GM04504 (cell line): ENCODE data around the gene CBFA2T3.
"Not testable (repeated sequence)": the region's sequence is repeated elsewhere in the genome, so short reads cannot be mapped to it uniquely, and the experiment has no call there.

ENCODE experiments used
- DNase-seq: peaks from one replicate; pipeline ENCODE4 v3.0.0-alpha.2; 2012; ENCODE audit warnings: low read depth

The CBFA2T3 gene

DNA sequence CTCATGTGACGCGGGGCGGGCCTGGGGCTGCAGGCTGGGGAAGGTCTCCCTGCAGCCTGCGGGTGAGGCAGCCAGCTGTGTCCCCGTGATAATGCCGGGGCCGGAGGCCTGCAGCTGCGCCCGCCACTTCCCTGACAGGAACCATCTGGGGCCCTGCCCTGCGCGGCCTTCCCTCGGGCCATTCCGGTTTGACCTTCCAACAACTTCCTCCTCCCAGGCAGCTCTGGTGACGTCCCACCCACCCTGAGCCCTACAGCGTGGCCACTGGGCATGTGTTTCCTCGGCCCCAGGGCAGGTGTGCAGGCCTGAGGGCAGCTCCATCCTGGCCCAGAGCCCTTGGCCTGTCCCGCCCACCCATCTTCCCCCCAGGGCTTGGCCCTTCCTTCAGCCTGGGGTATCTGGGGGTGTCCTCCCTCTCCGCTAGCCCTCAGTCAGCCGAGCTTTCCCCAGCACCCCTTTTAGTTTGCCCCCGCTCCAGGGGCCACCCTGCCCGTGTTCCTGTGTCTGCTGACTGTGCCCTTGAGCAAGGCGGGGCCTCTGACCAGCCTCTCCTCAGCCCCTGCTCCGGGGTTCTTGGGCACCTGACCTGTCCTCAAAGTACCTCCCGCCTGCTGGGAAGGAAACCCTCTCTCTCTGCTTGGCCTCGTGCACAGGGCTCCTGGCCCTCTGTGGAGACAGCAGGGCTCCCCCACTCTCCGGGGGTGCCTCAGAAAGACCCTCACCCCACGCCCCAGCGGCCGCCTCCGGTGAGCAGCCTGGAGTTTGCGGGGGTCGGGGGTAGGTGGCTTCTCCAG lies at the start of gene CBFA2T3:
Gene CBFA2T3 (minus strand): TSS at position 190 of the 794 bp plus-strand sequence. CDS start 400 bp downstream, outside the sequence.
- DNase-seq, result peak; percentile 1

DNA sequence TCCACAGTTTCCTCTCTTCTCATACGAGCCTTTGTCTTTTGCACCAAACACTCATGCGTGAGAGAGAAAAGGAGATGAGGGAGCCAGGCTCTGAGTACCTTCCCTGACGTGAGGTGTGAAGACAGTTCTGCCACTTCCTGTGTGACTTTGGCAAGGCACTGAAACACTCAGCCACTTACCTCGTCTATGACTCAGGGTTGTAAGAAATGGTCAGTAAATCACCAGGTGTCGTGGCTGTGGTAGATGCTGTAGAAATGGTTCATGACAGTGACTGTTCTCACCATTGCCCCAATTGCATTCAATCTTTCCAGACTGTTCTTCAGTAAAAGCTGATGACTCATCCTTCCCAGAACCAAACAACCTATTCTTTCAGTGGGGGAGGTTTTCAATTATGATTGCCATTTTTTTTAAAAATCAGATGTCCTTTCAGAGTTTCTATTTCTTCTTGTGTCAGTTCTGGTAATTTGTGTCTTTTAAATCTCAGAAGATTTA lies 49.2 kb upstream of the CBFA2T3 start:
- DNase-seq, result no peak

DNA sequence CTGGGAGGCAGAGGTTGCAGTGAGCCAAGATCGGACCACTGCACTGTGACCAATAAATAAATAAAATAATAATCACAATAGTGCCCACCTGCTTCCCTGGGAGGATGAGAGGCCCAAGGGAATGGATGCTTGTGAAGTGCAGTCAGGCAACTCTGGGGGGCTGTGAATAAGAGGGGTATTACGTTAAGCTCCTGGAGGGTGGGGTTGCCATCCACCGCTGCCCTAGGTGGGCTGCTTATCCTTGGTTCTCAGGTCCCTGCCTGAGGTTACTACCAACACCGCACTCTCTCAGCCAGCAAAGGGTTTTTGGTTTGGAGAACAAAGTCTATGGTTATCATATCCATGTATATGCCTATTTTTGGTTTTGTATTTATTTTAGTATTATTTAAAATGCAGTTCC lies 48.6 kb upstream of the CBFA2T3 start:
- no peak for DNase-seq

DNA sequence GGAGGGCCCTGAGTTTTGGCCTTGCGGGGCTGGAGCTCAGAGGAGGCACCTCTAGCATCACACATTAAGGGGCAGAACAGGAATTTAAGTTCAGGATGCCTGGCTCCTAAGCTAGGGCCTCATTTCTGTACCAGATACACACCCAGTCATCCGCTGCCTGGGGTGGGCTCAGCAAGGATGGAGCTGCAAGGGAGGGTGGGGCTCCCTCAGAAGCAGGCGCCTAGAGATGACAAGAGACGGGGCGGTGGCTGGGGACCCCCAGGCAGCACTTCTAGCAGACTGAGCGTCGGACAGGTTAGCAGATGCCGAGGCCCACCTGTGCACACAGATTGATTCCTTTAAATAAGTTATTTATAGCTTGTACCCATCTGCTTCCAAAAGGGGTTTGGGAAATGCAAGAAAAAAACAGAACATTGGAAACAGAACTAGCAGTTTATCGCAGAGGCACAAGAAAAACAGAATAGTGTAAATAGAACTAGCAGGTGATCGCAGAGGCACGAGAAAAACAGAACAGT lies 47.6 kb upstream of the CBFA2T3 start:
- DNase-seq, result no peak

DNA sequence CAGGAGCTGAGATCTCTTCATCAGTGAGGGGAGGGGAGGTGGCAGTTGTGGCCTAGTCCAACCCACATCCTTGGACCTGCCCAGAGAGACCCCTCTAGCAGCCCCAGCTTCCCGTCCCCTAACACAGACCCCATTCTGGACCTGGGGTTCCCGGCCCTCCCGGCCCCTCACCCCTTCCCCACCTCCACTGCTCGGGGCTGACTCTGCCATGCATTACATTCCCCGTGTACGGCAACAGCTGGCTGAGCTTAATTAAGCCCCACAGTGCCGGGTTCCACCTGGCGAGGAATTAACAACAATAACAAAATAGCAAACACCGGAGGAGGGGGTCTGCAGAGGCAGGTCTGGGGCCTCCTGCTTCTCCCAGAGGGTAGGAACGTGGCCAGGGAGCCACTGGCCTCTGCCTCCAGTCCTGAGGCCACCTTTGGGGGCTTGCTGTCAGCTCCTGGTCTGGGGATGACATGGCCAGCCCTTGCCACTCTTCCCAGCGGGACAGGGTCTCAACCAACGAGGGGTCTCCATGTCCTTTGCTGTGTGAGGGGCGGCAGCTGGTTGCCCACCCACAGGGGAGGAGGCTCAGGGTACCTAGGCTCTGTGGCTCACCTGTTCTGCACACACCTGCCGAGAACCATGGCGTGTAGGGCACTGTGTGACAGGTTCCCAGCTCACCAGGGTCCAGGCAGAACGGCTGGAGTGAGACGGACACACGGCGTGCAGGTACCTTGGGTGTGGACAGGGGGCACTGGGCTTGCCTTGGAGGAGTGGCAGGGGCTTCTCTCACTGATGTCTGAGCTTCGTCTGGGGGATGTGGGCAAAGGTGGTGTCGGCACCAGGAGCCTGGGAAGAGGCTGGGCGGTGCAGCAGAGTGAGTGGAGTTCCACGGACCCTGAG lies 46.9 kb upstream of the CBFA2T3 start:
- no peak for DNase-seq

DNA sequence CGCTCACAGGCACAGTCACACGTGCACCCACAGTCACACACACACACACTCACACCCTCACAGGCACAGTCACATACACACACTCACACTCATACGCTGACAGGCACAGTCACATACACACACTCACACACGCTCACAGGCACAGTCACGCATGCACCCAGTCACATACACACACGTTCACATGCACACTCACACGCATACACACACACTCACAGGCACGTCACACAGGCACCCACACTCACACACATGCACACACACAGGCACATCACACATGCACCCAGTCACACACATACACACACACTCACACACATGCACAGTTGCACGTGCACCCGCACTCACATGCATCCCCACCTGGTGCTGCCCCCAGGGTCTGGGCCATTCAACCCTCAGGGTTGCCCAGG lies 46.1 kb upstream of the CBFA2T3 start:
- DNase-seq, result no peak

DNA sequence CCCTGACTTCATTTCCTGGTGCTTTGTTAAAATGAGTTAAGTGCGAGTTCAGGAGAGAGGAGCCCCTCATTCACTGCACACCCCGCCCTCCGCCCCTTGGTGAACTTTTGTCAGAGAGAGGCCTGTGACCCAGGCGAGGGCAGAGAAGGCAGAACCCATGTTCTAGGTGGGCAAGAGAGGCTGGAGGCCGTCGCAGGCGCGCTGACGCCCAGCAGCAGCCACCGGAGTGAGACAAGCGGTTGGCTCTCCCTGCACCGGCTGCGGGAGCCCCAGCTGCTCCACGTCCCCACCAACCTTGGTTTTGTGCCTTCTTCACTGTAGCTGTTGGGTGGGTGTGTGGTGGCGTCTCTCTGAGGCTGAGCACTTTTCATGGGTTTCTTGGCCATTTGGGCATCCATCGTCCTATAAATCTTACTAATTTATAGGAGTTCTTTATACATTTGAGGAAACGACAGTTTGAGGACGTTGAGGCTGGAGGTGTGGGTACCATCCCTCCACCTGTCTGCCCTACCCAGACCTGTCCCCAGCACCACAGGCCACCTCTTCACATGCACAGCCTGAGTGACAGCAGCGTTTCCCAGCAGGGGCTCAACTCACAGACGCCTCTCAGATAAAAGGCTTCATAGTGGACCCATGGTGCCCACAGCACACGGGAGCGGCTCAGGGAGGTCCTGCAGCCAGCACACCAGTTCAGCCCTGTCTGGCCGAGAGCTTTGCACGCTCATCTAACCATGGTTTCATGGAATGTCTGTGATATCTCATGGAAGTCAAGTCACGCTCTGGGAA lies 45.2 kb upstream of the CBFA2T3 start:
- no peak for DNase-seq

DNA sequence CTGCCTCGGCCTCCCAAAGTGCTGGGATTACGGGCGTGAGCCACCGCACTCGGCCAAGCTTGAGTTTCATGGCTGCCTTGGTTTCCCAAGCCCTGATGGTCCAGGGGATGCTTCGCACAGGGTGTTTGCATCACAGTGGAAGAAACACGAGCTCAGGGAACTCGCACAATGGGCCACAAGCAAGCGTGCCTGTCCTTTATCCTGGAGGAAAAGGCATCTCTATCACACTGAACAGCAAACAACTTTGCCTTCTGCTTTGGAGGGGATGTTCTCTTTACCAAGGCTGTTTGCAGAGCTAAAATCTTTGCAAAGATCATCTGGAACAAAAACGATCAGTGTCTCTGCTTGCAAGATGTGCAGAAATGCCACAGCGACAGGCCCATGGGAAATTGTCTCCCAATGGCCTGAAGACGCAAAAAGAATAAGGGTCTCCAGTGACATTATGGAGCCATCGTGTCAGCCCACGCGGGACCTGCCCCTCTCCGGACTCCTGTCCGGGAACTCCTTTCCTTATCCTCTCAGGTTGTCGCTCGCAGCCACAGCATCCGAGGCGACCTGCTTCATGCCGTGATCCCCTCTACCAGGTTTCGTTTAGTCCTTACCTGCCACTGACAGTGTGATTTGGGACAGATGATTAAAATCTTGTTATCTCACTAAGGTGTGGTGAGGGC lies 44.1 kb upstream of the CBFA2T3 start:
- DNase-seq, result no peak

DNA sequence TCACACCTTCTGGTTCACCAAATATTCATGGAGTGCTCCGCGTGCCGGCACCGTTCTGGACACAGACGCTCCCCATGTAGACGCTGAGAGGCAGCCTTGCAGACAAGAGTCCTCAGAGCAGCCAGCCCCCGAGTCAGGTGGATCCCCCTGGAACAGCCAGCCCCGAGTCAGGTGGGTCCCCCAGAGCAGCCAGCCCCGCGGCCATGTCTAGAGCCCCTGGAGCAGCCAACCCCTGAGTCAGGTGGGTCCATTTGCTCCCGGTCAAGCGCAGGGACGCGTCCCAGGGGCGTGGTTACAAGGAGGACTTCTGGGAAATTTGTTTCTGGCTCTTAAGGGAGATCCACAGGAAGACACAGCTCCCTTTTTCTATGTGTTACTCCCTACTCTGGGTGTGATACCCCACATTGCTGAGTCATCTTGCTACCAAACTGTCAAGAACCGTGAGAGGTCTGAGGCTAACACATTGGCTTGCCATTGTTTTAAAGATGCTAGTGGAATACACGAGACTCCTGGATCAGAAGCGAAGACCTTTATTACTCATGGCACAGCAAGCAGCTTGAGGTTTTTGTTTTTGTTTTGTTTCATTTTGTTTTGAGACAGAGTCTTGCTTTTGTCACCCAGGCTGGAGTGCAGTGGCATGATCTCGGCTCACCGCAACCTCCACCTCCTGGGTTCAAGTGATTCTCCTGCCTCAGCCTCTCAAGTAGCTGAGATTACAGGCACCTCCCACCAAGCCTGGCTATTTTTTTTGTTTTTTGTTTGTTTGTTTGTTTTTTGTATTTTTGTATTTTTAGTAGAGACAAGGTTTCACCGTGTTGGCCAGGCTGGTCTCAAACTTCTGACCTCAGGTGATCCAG lies 43.3 kb upstream of the CBFA2T3 start:
- no peak for DNase-seq

DNA sequence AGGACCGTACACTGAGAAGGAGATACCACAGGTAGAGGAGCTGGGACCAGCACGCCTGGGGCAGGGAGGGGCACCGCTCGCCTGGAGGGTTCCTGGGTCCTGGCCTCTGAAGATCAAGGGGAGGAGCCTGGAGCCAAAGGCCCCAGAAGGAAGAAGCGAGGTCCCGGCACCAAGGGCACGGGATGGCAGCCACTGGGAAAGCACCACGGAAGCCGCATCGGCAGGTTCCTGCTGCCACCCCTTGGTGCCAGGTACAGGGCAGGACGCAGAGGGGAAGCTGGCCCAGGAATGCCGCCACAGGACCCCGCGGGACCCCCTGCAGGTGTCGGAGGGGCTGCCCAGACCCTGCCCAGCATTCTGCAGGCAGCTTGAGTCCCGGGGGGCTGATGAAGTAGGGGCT lies 42.5 kb upstream of the CBFA2T3 start:
- DNase-seq, result no peak

DNA sequence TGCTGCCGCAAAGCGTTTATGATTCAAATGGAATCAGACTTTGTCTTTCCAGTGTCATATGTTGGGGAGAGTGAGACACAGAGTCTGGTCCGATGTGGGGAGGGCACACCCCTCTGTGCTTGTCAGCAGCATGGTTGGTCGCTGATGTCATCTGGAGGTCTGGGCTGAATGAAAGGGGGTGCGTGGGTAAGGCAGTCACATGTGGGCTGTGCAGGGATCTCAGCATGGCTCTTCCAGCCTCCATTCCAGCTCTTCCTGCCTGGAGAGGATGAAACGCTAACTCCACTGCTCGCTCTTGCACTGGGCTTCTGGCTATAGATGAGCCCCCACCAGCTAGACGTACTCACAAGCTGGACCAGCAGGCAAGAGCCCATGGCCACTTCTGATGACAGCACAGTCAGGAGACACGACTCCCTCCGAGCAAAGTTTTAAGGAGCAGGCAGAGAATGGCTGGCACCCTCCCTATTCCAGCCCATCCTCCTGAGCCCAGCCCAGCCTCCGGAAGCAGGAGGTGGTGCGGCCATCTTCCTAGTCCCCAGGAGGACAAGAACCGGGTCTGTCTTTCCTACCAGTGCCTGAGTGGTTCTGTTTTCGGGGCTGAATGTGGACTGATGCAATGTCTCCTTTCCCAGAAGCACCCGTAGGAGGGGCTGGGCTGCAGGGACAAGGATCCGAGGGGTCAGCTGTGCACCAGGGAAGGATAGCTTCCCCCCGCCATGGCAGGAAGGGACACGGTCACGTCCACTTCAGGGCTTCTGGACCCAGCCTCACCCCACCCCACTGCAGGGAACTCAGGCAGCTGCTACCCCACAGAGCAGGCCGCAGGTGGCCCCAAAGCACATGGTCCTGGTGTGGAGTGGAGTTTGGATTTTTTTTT lies 41.5 kb upstream of the CBFA2T3 start:
- DNase-seq, result peak; percentile 16

DNA sequence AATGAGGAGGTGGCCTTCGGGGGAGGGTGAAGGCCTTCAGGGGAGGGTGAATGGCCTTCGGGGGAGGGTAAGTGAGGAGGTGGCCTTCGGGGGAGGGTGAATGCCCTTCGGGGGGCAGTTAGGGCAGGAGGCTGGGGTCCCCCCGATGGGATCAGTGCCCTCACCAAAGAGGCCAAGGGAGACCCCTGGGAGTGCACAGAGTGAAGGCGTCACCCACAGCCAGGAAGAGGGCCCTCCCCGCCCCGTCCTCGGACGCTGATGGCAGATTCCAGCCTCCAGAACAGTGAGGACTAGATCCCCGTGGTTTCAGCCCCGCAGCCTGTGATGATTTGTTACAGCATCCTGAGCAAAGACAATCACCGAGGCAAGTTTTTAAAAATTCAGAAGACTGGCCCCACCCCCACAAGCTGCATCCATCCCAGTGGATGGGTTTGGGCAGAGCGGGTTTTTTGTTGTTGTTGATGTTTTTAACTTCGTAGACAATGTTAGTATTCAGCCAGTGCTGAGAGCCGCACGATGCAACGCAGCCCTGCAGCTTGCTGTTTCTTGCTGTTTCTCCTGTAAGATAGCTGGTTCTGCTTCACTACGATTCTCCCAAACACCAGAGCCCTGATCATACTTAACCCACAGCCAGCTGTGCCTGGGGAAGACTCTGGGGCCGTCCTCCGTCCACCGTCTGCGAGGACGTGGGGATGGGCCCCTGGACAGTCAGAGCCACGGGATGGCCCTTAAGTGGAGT lies 40.7 kb upstream of the CBFA2T3 start:
- no peak for DNase-seq

DNA sequence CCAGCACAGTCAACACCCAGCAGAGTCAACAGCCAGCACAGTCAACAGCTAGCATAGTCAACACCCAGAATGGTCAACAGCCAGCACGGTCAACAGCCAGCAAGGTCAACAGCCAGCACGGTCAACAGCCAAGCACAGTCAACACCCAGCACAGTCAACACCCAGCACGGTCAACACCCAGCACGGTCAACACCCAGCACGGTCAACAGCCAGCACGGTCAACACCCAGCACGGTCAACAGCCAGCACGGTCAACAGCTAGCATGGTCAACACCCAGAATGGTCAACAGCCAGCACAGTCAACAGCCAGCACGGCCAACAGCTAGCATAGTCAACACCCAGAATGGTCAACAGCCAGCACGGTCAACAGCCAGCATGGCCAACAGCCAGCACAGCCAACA lies 39.6 kb upstream of the CBFA2T3 start:
- DNase-seq, result not testable (repeated sequence)

DNA sequence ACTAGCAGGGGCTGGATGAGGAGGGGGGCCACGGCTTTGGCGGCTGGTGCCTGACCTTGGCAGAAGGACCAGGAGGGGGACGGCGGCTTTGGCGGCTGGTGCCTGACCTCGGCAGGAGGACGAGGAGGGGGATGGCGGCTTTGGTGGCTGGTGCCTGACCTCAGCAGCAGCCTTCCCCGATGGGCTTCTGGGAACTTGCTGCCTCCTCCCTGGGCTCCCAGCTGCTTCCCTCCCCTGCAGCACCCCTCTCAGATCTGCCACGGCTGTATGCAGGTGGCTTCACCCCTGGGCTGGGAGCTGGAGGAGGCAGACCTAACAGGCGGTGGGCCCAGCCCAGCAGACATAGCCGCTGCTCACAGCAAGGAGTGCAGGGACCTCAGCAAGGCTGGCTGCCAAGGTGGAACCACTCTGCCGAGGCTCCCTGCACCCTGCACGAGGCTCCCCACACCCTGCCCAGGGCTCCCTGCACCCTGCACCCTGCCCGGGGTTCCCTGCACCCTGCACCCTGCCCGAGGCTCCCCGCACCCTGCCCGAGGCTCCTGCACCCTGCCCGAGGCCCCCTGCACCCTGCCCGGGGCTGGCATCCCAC lies 38.4 kb upstream of the CBFA2T3 start:
- no peak for DNase-seq

DNA sequence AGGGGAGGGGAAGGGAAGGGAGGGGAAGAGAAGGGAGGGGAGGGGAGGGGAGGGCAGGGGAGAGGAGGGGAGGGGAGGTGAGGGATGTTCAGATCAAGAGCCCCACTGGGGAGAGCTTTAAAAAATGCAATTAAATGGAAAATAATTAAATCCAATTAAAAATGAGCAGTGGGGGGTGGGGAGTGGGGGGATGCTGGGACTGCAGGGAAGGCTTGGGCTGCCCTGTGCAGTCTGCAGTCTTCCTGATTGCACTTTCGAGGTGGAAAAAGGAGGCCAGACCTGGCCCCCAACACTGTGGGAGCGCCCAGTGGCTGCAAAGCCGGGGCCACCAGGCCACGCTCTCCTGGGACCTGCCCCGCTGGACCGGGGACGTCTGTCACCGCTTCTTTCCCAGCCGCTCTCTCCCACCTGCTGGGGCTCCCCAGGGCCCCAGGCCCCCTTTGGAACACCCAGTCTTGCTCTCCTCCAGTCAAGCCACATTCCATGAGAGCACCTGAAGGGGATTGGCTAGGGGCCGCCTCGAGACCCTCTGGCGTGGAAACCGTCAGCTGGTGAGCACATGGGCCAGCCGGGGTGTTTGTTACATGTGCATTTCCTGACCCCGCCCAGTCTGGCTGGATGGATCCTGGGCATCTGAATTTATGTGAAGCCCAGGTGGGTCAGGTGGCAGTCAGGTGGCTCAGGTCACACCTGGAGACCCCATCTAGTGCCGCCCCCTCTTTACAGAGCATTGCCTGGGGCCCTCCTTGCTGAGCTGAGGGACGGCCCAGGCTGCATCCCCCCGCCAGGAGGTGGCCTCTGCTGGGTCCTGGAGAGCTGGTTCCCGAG lies 37.6 kb upstream of the CBFA2T3 start:
- no peak for DNase-seq

DNA sequence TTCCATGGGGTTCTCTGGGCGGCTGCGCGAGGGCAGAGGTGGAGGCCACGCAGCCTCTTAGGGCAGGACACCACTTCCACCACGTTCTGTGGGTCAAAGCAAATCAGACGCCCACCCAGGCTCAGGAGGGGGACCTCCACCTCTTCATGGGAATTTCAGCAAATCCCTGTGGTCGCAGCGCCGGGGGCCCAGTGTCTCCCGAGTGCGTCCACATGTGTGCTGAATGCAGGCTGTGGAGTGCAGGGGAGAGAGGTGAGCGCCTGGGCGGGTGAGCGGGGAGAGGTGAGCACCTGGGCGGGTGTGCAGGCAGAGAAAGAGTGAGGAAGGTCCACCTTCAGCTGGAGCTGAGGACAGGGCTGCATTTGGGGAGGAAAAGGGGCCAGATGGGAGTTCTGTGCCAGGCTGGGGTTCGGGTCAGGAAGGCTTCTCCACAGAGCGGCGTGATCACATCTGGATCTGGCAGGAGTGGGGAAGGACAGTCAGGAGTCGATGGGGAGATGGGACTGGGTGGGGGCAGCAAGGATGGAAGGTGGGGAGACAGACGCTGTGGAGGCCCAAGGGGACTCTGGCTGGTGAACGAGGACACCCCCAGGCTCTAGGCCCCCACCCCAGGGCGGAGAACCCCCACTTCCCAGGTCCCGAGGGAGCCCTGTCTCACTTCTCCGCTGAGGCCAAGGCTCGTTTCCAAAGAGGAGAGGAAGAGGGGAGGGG lies 36.8 kb upstream of the CBFA2T3 start:
- no peak for DNase-seq

DNA sequence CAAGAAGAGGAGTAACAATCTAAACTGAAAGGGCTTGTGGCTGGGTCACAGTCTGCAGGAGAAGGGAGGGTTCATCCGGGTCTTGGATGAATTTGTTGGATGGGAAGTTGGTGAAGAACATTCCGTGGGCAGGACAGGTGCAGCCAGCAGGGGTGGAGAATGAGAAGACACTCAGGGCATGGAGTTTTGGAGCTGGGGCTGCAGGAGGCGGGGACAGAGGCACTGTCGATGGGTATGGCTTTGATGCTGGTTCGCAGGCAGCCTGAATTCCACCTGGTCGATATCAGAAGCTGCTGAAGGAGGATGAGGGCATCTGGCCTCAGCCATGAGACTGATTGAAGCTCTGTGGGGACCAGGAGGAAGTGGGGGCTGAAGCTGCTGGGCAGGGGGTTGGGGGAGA lies 36.1 kb upstream of the CBFA2T3 start:
- no peak for DNase-seq
